ENCODE data around the gene PDCL2. TPM values are rescaled to one million over a fixed set of nuclear protein-coding genes. Genes with fewer than 3 reads are reported as not detected.
"Not testable (repeated sequence)": the region's sequence is repeated elsewhere in the genome, so short reads cannot be mapped to it uniquely, and the experiment has no call there.

Gene PDCL2
- total and polyA plus RNA-seq, 2 donors (not counting 1 experiment from before 2014, with no cell fraction given): not detected

DNA sequence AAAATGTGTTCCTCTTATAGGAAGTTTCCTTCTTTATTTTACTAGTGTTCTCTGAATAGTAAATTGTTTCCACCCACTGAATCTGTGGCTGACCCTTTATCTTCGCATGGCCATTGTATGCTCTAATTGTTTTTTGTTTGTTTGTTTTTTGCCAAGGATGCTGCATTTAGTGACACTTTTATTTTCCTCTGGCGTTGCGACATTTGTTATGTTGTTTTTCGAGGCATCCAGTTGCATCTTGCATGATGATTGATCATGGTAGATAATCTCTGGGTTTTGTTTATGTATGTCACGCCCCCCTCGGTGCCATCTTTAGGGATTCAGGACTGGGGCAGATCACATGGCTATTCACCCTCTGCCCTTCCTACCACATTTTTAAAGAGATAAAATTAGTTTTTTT is 41.9 kb upstream of the PDCL2 start:
- Histone ChIP-seq H3K79me2 (ENCODE audit: control insufficient read depth, insufficient read depth, low read length) (no peaks in the 10 kb centered on the region), H3K27me3 (ENCODE audit: control insufficient read depth, insufficient read depth, low read length) (peaks cover 35% of the 10 kb centered on the region), H4K20me1 (ENCODE audit: control insufficient read depth, extremely low read depth, insufficient read depth, low read length) (no peaks in the 10 kb centered on the region), H3K27ac (ENCODE audit: insufficient read depth, low read length) (no peak overlapping the region), H3K9ac (ENCODE audit: insufficient read depth, low read length) (no peak overlapping the region), H3K4me2 (ENCODE audit: extremely low read depth, insufficient read depth, low read length) (no peak overlapping the region), H3K36me3 (ENCODE audit: control insufficient read depth, insufficient read depth, low read length) (no peaks in the 10 kb centered on the region), H3K4me3 (replicated peaks in 1 of 4; ENCODE audit: control extremely low read depth in 1 of 4, insufficient read depth in 1 of 4, low read depth in 3 of 4, low read length in 4 of 4) (no peak overlapping the region), H3K4me1 (ENCODE audit: control insufficient read depth, extremely low read depth, insufficient read depth, low read length) (peaks cover 3% of the 10 kb centered on the region), H3K9me3 (ENCODE audit: control insufficient read depth, insufficient read depth, low read depth, low read length) (no peaks in the 10 kb centered on the region), H2AFZ (ENCODE audit: low read length) (no peak overlapping the region)
- no peak for TF ChIP-seq EZH2 (IDR thresholded peaks at IDR 0.05; ENCODE audit: low read length, missing control alignments)
- TF ChIP-seq CTCF (conservative IDR thresholded peaks at IDR 0.05 in 1 of 2, IDR thresholded peaks at IDR 0.05 in 1 of 2; ENCODE audit: low read depth in 1 of 2, low read length in 2 of 2): no peak
- no peak for DNase-seq (ENCODE audit: low read depth in 2 of 2)

DNA sequence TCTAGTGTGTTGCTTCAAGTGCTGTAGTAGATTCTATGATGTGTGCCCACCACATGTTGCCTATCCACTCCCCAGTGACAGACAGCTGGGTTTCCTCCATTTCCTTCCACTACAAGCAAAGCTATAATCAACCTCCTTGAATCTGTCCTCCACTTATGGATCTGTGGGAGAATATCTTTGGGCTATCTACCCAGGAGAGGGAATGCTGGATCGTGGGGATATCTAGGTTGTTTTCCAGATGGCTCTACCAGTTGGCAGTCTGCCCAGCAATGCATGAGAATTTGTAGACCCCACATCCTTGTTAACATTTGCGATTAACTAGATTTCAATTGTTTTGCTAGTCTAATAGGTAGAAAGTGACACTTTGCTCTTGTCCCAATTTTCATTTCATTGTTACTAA is 33.8 kb upstream of the PDCL2 start:
- no peak overlapping the region for H3K4me2 ChIP-seq (ENCODE audit: extremely low read depth, insufficient read depth, low read length)
- no peaks in the 10 kb centered on the region for H3K36me3 ChIP-seq (ENCODE audit: control insufficient read depth, insufficient read depth, low read length)

DNA sequence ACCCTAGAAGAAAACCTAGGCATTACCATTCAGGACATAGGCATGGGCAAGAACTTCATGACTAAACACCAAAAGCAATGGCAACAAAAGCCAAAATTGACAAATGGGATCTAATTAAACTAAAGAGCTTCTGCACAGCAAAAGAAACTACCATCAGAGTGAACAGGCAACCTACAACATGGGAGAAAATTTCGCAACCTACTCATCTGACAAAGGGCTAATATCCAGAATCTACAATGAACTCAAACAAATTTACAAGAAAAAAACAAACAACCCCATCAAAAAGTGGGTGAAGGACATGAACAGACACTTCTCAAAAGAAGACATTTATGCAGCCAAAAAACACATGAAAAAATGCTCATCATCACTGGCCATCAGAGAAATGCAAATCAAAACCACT is 32.0 kb upstream of the PDCL2 start:
- not testable (repeated sequence) for H2AFZ ChIP-seq (ENCODE audit: low read length); H3K9ac ChIP-seq (ENCODE audit: insufficient read depth, low read length); H3K79me2 ChIP-seq (ENCODE audit: control insufficient read depth, insufficient read depth, low read length); H3K36me3 ChIP-seq (ENCODE audit: control insufficient read depth, insufficient read depth, low read length); H3K9me3 ChIP-seq (ENCODE audit: control insufficient read depth, insufficient read depth, low read depth, low read length); H3K4me1 ChIP-seq (ENCODE audit: control insufficient read depth, extremely low read depth, insufficient read depth, low read length); H3K27me3 ChIP-seq (ENCODE audit: control insufficient read depth, insufficient read depth, low read length); H3K27ac ChIP-seq (ENCODE audit: insufficient read depth, low read length); H3K4me2 ChIP-seq (ENCODE audit: extremely low read depth, insufficient read depth, low read length); DNase-seq (ENCODE audit: low read depth in 2 of 2); H3K4me3 ChIP-seq (replicated peaks in 1 of 4; ENCODE audit: control extremely low read depth in 1 of 4, insufficient read depth in 1 of 4, low read depth in 3 of 4, low read length in 4 of 4); H4K20me1 ChIP-seq (ENCODE audit: control insufficient read depth, extremely low read depth, insufficient read depth, low read length)

More for the DNA sequence above, 33.8 kb upstream of the PDCL2 start:
- TF ChIP-seq CTCF (conservative IDR thresholded peaks at IDR 0.05 in 1 of 2, IDR thresholded peaks at IDR 0.05 in 1 of 2; ENCODE audit: low read depth in 1 of 2, low read length in 2 of 2) (no peak), EZH2 (IDR thresholded peaks at IDR 0.05; ENCODE audit: low read length, missing control alignments) (no peak)
- no peaks in the 10 kb centered on the region for H3K9me3 ChIP-seq (ENCODE audit: control insufficient read depth, insufficient read depth, low read depth, low read length)
- no peaks in the 10 kb centered on the region for H3K79me2 ChIP-seq (ENCODE audit: control insufficient read depth, insufficient read depth, low read length)
- H4K20me1 ChIP-seq (ENCODE audit: control insufficient read depth, extremely low read depth, insufficient read depth, low read length): no peaks in the 10 kb centered on the region
- no peak overlapping the region for H3K27ac ChIP-seq (ENCODE audit: insufficient read depth, low read length)
- no peaks in the 10 kb centered on the region for H3K4me1 ChIP-seq (ENCODE audit: control insufficient read depth, extremely low read depth, insufficient read depth, low read length)
- no peak overlapping the region for H2AFZ ChIP-seq (ENCODE audit: low read length)
- H3K9ac ChIP-seq (ENCODE audit: insufficient read depth, low read length): no peak overlapping the region
- no peaks in the 10 kb centered on the region for H3K27me3 ChIP-seq (ENCODE audit: control insufficient read depth, insufficient read depth, low read length)
- no peak for DNase-seq (ENCODE audit: low read depth in 2 of 2)
- H3K4me3 ChIP-seq (replicated peaks in 1 of 4; ENCODE audit: control extremely low read depth in 1 of 4, insufficient read depth in 1 of 4, low read depth in 3 of 4, low read length in 4 of 4): no peak overlapping the region
